Upper lobe of left lung (tissue), 4 donors: Measurements from ENCODE around the gene MCTP1.

ENCODE experiments used
- CTCF ChIP-seq, 6 experiments: fragments of 450-650 bp in 4 of 6; fragments of 200-600 bp in 2 of 6; sonication (generic) in 2 of 6; IDR thresholded peaks; one replicate each; pipeline ENCODE4 v1.5.1; 2016 to 2019; ENCODE audit warnings: antibody characterized with exemption in 6 of 6
- POLR2A ChIP-seq, 4 donors: fragments of 450-650 bp; IDR thresholded peaks; one replicate each; pipeline ENCODE4 v1.5.1; 2016 to 2017; ENCODE audit warnings: antibody characterized with exemption in 4 of 4, mild to moderate bottlenecking in 2 of 4

- no peak for TF ChIP-seq CTCF (IDR thresholded peaks at IDR 0.05)
- TF ChIP-seq POLR2A (IDR thresholded peaks at IDR 0.05) = no peak
Measured at GRCh38 chr5:95331358-95331757, 46.5 kb upstream of the MCTP1 start.
